PFSK-1 (cell line): ENCODE data around the gene ISOC2.

Experiments
- FOXP2 ChIP-seq: optimal IDR thresholded peaks from 2 replicates; pipeline ENCODE3; 2011; ENCODE audit warnings: borderline replicate concordance, control low read depth, inconsistent platforms; ENCODE audit not compliant: insufficient read depth; ENCODE audit errors: extremely low read length, extremely low read depth
- POLR2AphosphoS5 ChIP-seq: IDR thresholded peaks from 2 replicates; pipeline ENCODE4 v1.6.1; 2012; ENCODE audit warnings: low read depth, mild to moderate bottlenecking, control low read depth, low read length, moderate library complexity
- REST ChIP-seq, 2 experiments: IDR thresholded peaks; 2 replicates each; pipeline versions ENCODE4 v1.6.1 to v1.8.0; 2011 to 2012; ENCODE audit warnings: low read depth in 2 of 2, low read length in 2 of 2, control low read depth in 1 of 2, inconsistent platforms in 1 of 2, mild to moderate bottlenecking in 1 of 2, moderate library complexity in 1 of 2; ENCODE audit not compliant: insufficient read depth in 1 of 2
- SIN3A ChIP-seq: IDR thresholded peaks from 2 replicates; pipeline ENCODE4 v1.6.1; 2012; ENCODE audit warnings: mild to moderate bottlenecking, low read length, moderate library complexity, borderline replicate concordance; ENCODE audit not compliant: insufficient read depth
- TAF1 ChIP-seq: IDR thresholded peaks from 2 replicates; pipeline ENCODE4 v1.6.1; 2012; ENCODE audit warnings: low read length, control low read depth, borderline replicate concordance; ENCODE audit not compliant: insufficient read depth

ISOC2 gene

GRCh38 chr19:55423225-55424005 is 38.0 kb downstream of the ISOC2 start:
- TF ChIP-seq TAF1 (no peak), FOXP2 (no peak), POLR2AphosphoS5 (no peak), SIN3A (no peak), REST (IDR thresholded peaks at IDR 0.05; ENCODE audit: insufficient read depth in 1 of 2, low read depth in 2 of 2, low read length in 2 of 2) (no peak)

- no peak for TF ChIP-seq POLR2AphosphoS5
Measured at GRCh38 chr19:55419624-55420236, 41.7 kb downstream of the ISOC2 start.

DNA sequence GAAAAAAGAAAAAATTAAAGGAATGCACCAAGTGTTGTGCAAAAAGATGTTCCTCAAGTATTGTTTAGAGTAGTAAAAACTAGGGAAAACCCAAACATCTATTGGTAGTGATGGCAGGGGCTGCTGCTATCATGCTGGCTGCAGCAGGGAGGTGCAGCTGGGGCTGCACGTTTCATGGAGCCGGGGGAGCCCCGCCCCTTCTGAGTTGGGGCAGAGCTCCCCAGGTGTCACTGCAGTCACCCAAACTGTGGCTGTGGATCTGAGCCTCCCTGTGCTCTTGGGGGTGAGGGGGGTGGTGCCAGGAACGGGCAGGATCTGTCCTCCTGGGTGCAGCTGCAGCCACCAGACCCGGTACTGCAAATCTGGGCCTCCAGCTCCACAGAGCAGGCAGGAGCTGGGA is 42.3 kb downstream of the ISOC2 start:
- no peak for TF ChIP-seq POLR2AphosphoS5
- no peak for TF ChIP-seq REST (IDR thresholded peaks at IDR 0.05; ENCODE audit: insufficient read depth in 1 of 2, low read depth in 2 of 2, low read length in 2 of 2)
- TF ChIP-seq SIN3A: no peak
- TF ChIP-seq TAF1: no peak
- TF ChIP-seq FOXP2: no peak

- TF ChIP-seq FOXP2 (no peak), TAF1 (no peak)
Measured at GRCh38 chr19:55418185-55418584, 43.3 kb downstream of the ISOC2 start.

- TF ChIP-seq REST (IDR thresholded peaks at IDR 0.05; ENCODE audit: insufficient read depth in 1 of 2, low read depth in 2 of 2, low read length in 2 of 2): no peak
- no peak for TF ChIP-seq SIN3A
- no peak for TF ChIP-seq TAF1
- TF ChIP-seq POLR2AphosphoS5: no peak
- no peak for TF ChIP-seq FOXP2
Measured at GRCh38 chr19:55410168-55410567, 51.3 kb downstream of the ISOC2 start.

GRCh38 chr19:55408533-55408872 is 52.9 kb downstream of the ISOC2 start:
- TF ChIP-seq POLR2AphosphoS5: no peak
- TF ChIP-seq SIN3A: no peak
- TF ChIP-seq REST (IDR thresholded peaks at IDR 0.05; ENCODE audit: insufficient read depth in 1 of 2, low read depth in 2 of 2, low read length in 2 of 2): no peak
- no peak for TF ChIP-seq TAF1
- no peak for TF ChIP-seq FOXP2
